ENCODE data around the gene DNAJA3.

The DNAJA3 gene

DNA sequence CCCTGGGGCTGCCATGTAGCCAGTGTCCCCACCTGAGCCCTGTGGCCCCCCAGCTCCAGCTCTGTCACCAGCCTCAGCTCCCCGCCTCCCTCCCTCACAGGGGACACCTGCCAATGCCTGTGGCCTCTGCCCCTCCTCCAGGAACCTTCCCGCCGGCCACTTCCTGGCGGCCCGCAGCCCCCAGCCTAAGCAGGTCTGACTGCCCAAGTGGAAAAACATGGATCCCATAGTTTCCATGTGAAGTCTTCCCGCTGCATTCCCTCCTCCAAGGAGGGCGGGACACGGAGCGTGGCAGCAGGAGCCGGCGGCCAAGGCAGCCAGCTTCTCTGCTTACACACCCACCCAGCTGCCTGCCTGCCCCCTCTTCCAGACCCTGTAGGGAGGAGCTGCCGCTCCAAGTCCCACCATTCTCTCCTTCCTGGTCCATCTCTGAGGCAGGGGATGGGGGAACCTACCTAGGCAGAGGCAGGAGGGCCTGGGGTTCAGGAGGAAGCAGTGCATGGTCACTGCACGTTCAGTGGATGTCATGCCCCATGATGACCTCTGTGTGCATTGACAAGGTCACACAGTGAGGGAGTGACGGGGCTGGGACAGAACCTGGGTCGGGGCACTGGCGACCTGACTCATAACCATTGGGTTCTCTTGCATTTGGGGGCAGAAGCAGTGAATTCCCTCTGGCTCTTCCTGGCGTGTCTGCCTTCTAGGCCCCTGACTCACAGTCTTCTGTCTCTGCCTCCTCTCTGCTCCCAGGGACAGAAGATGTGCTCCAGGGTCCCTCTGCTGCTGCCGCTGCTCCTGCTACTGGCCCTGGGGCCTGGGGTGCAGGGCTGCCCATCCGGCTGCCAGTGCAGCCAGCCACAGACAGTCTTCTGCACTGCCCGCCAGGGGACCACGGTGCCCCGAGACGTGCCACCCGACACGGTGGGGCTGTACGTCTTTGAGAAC lies 45.3 kb upstream of the DNAJA3 start:
- no peak overlapping the region for H3K27ac ChIP-seq
- TF ChIP-seq, protein P1, sequence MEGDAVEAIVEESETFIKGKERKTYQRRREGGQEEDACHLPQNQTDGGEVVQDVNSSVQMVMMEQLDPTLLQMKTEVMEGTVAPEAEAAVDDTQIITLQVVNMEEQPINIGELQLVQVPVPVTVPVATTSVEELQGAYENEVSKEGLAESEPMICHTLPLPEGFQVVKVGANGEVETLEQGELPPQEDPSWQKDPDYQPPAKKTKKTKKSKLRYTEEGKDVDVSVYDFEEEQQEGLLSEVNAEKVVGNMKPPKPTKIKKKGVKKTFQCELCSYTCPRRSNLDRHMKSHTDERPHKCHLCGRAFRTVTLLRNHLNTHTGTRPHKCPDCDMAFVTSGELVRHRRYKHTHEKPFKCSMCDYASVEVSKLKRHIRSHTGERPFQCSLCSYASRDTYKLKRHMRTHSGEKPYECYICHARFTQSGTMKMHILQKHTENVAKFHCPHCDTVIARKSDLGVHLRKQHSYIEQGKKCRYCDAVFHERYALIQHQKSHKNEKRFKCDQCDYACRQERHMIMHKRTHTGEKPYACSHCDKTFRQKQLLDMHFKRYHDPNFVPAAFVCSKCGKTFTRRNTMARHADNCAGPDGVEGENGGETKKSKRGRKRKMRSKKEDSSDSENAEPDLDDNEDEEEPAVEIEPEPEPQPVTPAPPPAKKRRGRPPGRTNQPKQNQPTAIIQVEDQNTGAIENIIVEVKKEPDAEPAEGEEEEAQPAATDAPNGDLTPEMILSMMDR (IDR thresholded peaks at IDR 0.05): no peak
- TF ChIP-seq ZFX (IDR thresholded peaks at IDR 0.05; ENCODE audit: borderline replicate concordance): no peak

DNA sequence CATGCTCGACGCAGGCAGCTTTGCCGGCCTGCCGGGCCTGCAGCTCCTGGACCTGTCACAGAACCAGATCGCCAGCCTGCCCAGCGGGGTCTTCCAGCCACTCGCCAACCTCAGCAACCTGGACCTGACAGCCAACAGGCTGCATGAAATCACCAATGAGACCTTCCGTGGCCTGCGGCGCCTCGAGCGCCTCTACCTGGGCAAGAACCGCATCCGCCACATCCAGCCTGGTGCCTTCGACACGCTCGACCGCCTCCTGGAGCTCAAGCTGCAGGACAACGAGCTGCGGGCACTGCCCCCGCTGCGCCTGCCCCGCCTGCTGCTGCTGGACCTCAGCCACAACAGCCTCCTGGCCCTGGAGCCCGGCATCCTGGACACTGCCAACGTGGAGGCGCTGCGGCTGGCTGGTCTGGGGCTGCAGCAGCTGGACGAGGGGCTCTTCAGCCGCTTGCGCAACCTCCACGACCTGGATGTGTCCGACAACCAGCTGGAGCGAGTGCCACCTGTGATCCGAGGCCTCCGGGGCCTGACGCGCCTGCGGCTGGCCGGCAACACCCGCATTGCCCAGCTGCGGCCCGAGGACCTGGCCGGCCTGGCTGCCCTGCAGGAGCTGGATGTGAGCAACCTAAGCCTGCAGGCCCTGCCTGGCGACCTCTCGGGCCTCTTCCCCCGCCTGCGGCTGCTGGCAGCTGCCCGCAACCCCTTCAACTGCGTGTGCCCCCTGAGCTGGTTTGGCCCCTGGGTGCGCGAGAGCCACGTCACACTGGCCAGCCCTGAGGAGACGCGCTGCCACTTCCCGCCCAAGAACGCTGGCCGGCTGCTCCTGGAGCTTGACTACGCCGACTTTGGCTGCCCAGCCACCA lies 44.4 kb upstream of the DNAJA3 start:
- TF ChIP-seq, protein P1 (IDR thresholded peaks at IDR 0.05): no peak
- TF ChIP-seq ZFX (IDR thresholded peaks at IDR 0.05; ENCODE audit: borderline replicate concordance): no peak
- H3K27ac ChIP-seq: no peak overlapping the region

DNA sequence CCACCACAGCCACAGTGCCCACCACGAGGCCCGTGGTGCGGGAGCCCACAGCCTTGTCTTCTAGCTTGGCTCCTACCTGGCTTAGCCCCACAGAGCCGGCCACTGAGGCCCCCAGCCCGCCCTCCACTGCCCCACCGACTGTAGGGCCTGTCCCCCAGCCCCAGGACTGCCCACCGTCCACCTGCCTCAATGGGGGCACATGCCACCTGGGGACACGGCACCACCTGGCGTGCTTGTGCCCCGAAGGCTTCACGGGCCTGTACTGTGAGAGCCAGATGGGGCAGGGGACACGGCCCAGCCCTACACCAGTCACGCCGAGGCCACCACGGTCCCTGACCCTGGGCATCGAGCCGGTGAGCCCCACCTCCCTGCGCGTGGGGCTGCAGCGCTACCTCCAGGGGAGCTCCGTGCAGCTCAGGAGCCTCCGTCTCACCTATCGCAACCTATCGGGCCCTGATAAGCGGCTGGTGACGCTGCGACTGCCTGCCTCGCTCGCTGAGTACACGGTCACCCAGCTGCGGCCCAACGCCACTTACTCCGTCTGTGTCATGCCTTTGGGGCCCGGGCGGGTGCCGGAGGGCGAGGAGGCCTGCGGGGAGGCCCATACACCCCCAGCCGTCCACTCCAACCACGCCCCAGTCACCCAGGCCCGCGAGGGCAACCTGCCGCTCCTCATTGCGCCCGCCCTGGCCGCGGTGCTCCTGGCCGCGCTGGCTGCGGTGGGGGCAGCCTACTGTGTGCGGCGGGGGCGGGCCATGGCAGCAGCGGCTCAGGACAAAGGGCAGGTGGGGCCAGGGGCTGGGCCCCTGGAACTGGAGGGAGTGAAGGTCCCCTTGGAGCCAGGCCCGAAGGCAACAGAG lies 43.5 kb upstream of the DNAJA3 start:
- TF ChIP-seq, protein P1 (IDR thresholded peaks at IDR 0.05): no peak
- TF ChIP-seq ZFX (IDR thresholded peaks at IDR 0.05; ENCODE audit: borderline replicate concordance): no peak
- H3K27ac ChIP-seq: no peak overlapping the region

DNA sequence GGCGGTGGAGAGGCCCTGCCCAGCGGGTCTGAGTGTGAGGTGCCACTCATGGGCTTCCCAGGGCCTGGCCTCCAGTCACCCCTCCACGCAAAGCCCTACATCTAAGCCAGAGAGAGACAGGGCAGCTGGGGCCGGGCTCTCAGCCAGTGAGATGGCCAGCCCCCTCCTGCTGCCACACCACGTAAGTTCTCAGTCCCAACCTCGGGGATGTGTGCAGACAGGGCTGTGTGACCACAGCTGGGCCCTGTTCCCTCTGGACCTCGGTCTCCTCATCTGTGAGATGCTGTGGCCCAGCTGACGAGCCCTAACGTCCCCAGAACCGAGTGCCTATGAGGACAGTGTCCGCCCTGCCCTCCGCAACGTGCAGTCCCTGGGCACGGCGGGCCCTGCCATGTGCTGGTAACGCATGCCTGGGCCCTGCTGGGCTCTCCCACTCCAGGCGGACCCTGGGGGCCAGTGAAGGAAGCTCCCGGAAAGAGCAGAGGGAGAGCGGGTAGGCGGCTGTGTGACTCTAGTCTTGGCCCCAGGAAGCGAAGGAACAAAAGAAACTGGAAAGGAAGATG lies 42.8 kb upstream of the DNAJA3 start:
- no peak for TF ChIP-seq ZFX (IDR thresholded peaks at IDR 0.05; ENCODE audit: borderline replicate concordance)
- TF ChIP-seq, protein P1 (IDR thresholded peaks at IDR 0.05): no peak
- H3K27ac ChIP-seq: no peak overlapping the region

DNA sequence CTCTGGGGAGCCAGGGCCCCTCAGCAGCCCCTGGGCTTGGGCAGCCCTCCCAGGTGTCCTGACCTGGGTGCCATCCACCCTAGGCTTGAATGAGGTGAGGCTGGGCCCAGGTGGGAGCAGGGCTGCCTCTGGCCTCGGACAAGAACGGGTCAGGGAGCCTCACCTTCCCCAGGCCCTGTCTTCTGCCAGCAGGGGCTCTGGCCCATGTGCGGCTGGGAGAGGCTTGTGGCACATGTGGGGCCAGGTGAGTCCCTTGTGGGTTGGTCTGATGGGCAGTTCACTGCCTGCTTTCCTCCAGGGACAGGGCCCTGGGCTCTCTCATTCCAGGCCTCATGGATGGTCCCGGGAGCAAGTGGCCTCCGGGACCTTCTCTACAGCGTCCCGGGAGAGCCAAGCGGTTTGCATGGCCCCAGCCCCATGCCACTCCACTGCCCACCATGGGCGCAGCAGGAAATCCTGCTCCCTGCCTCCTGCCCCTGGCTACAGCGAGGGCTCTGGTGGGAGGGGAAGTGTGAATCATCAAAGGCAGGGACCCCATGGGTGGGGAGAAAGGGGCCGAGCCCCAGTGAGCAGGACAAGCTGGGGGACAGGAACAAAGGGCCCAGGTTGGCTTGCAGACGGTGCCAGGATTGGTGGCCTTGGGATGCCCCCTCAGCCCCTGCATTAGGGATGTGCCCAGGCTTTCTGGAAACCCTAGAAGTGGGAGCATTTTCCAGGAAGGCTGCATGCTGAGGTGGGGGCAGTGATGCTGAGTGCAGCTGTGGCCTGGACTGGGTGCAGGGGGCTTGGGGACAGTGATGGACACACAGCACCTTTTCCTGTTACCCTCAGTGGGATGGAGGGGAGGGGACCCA lies 41.9 kb upstream of the DNAJA3 start:
- TF ChIP-seq, protein P1 (IDR thresholded peaks at IDR 0.05): no peak
- no peak for TF ChIP-seq ZFX (IDR thresholded peaks at IDR 0.05; ENCODE audit: borderline replicate concordance)
- no peak overlapping the region for H3K27ac ChIP-seq

DNA sequence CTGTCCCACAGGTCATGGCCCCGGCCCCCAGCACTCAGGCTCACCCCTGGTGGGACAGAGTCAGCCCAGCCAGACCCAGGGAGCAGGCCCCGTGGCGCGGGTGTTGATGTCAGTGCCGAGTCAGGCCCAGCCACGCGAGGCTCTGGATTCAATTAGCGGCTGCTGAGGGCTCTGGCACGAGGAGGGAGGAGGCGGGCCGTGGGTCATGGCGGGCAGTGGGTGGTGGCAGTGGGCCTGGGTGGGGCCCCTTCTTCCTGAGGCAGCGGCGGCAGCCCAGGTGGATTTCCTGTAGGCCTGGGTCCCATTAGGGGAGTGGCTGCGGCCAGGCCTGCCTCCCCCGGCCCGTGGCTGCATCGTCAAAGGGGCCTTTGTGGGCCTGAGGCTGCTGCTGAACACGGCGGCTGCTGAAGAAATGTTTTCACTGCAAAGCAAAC lies 41.1 kb upstream of the DNAJA3 start:
- no peak for TF ChIP-seq ZFX (IDR thresholded peaks at IDR 0.05; ENCODE audit: borderline replicate concordance)
- no peak overlapping the region for H3K27ac ChIP-seq
